Measurements from ENCODE around the gene RGS3.
"Not testable (repeated sequence)": the region's sequence is repeated elsewhere in the genome, so short reads cannot be mapped to it uniquely, and the experiment has no call there.

The RGS3 gene

DNA sequence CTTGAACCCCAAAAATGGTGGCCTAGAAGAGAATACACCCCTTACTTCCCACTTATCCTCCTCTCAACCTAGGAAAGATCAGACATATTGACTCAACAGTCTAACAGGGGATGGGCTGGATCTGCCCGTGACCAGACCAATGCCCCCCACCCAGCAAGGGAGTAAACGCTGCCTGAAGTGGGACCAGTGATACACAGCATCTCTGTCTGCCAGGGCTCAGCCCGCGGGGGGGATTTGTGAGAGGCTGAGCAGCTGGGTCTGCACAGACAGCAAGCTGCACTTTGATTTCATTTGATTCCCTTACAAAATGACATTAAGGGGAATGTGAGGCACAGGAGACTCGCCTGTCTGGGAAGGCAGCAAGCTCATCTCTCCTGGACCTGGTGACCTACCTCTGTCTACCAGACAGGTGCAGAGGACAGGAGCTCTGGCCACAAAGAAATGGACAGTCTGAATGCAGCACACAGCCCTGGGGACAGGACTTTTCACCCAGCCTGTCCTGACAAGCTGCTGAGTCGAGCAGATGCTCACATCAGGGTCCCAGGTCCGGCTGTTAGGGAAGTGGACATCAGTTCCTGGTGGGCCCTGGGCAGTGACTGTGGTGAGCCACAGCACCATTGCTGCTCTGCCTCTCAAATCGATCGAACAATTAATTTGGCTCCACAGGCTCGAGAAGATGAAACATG is 79.9 kb downstream of the RGS3 start:
- in situ Hi-C loops (cut with HindIII; ENCODE audit: low sequenced_read_pairs) = no loop called here

DNA sequence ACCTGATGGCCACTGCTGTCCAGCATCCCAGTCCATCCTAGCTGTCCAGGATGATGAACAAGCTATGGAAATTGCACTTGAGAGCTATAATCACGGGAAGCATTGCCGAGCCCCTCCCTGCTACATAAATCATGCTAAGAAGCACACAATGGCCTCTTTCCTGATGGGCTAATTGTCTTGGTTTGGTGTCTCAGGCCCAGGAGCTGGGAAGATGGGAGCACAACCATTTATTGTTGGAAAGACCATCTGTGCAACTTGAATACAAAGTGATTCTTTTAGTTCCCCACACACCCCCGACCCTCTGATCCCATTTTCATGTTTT is 80.4 kb downstream of the RGS3 start:
- in situ Hi-C loops (cut with HindIII; ENCODE audit: low sequenced_read_pairs) = no loop called here

DNA sequence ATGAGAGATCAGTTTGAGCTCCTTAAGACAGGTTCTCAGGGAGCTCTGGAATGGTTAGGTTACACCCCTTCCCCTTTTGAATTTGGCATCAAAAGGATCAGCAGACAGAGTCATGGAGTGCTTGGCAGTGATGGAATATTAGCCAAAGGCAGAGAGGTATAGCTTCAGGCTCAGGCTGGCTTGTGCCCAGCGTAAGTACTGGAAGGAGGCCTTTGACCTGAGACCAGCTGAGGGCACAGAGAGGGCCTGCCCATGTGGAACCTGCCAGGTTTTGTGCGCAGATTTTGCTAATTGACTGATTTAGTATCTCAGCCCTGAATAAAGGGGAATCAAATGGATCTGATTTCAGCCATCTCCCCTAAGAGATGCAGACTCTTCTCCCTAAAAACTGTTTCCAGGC is 81.5 kb downstream of the RGS3 start:
- in situ Hi-C loops (cut with HindIII; ENCODE audit: low sequenced_read_pairs) = no loop called here

DNA sequence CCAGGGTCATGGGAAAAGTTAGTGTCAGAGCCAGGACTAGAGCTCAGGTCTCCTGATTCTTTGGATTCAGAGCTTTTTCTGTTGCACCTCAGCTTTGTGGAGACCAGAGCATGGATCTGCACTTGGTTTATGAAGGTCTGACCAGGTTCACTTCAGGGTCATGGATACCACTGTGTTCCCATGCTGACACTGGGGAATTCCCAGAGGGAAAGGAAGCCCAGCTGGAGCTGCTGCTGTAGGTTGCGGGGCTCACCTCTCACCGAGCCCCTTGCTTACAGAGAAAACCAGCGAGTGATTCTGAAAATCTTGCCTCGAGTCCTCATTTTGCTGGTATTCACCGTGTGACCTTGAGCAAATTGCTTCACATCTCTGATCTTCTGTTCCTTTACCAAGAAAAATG is 83.0 kb downstream of the RGS3 start:
- in situ Hi-C loops (cut with HindIII; ENCODE audit: low sequenced_read_pairs) = no loop called here

DNA sequence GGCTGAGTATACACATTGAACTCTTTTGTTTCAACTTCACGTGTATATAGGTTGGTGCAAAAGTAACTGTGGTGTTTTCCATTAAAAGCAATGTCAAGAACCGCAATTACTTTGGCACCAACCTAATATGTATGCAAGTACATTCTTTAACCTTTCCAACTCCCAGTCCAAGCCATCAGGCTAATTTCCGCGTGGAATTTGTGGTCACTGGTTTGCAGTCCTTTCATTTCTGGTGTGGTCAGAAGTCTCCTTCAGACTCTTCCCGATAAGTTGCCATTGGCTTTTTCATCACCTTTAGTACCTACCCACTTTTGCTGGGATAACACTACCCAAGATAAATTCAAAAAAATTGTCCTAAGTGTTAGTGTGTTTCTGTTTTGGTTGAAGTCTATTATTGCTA is 84.0 kb downstream of the RGS3 start:
- in situ Hi-C loops (cut with HindIII; ENCODE audit: low sequenced_read_pairs) = no loop called here

DNA sequence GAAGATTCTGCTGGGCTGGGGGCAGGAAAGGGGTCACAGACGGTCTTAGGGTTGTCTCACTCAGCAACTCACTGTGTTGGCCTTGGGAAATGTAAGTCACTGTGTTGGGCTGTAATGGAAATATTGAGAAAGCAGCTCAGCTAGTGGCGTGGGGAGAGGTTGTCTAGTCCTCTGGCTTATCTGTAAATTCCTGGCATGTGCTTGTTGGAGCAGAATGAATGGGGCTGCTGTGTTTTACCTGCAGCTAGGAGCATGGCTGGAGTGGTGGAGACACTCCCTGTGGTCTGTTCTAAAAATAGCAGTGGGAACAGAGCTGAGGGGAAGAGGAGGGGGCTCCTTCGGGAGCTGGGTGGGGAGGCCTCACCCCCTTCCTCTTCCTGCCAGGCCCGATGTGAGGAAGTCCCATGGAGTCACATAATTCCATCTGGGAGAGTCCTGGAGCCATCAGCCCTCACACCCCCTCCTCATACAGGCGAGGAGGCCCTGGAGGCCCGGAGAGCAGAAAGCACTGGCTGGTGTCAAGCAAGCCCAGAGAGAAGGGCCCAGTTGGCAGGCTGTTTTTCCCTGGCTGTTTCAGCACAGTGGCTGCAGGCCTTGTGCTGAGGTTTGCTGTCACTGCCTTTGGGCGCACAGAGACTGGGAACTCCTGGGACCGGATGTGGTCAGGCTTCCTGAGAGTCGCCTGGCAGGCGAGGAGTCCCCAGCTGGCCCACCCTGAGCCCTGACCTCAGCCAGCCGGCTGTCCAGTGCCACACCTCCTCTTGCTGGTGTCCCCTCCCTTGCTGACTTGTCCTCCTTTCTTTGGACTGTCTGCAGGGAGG is 84.9 kb downstream of the RGS3 start:
- in situ Hi-C loops (cut with HindIII; ENCODE audit: low sequenced_read_pairs) = no loop called here

DNA sequence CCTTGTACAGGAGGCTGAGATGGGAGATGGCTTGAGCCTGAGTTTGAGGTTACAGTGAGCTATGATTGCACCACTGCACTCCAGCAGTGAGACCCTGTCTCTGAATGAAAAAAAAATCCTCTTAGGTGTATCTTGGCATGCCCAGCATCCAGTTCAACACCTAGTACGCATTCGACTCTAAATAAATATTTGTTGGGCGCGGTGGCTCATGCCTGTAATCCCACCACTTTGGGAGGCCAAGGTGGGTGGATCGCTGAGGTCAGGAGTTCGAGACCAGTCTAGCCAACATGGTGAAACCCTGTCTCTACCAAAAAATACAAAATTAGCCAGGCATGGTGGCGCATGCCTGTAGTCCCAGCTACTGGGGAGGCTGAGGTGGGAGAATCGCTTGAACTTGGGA is 86.4 kb downstream of the RGS3 start:
- in situ Hi-C loops (cut with HindIII; ENCODE audit: low sequenced_read_pairs) = not testable (repeated sequence)

DNA sequence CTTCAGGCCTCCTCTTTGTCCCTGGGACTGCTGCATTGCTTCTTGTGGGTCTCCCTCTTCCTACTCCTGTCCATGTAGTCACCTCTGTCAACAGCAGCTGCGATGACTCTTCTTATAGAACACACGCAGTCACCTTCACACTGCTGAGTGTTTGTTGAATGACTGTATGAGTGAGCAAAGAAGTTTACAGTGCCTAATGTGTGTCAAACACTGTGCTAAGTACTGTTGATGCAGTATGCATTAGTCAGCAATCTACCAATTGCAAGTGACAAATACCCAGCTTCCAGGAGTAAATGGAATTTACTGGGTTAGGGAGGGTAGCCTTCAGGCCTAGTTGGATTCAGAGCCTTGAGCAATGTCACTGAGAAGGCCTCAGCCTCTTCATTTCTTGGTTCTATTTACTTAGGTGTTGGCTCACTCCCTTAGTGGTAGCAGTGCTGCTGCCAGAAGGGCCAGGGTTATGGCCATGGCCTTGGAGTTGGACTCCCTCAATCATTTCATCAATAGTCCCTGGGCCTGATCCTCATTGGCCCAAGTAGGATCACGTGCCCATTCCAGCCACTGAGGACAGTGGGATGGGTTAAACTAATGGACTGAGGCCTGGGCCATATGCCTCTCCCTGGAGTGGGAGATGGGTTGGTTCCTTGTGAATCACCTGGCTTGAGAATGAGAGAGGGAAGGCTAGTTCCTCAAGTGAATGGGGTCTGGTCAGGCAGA is 93.5 kb downstream of the RGS3 start:
- in situ Hi-C loops (cut with HindIII; ENCODE audit: low sequenced_read_pairs) = no loop called here

DNA sequence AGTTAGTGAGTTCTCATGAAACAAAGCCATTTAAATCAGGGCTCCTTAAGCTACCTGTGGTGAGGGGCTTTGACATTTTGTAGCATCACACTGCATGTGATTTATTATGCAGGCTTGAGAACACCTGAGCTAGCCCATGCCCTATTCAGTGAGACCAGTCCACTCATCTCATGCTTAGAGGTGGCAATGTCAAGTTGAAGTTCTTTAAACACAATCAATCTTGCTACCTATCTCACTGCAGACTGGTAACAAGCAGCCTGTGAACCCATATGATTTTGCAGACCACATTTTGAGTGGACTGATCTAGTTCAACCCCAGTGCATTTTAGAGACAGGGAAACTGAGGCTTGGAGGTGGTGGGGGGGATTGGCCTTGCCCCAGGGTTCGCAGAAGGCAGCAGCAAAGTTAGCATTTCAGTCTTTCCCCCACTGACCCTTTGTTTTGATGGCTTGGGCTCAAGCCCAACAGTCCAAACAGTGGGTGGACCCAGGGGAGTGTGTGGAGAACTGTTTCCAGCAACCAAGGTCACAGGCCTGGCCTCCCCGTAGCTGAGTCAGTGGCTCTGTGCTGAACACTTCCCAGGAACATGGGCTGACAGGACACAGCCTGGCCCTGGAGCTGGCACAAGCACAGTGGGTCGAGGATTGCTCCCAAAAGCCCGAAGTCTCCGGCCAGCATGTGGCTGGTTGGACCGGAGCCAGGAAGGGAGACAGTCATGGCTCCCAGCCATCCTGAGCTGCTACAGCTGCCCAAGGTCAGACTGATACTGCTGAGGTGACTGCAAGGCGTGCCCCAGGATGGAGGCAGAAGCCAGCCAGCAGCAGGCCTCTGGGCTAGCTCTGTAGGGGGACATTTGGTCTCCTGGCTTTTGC is 95.3 kb downstream of the RGS3 start:
- in situ Hi-C loops (cut with HindIII; ENCODE audit: low sequenced_read_pairs) = no loop called here

DNA sequence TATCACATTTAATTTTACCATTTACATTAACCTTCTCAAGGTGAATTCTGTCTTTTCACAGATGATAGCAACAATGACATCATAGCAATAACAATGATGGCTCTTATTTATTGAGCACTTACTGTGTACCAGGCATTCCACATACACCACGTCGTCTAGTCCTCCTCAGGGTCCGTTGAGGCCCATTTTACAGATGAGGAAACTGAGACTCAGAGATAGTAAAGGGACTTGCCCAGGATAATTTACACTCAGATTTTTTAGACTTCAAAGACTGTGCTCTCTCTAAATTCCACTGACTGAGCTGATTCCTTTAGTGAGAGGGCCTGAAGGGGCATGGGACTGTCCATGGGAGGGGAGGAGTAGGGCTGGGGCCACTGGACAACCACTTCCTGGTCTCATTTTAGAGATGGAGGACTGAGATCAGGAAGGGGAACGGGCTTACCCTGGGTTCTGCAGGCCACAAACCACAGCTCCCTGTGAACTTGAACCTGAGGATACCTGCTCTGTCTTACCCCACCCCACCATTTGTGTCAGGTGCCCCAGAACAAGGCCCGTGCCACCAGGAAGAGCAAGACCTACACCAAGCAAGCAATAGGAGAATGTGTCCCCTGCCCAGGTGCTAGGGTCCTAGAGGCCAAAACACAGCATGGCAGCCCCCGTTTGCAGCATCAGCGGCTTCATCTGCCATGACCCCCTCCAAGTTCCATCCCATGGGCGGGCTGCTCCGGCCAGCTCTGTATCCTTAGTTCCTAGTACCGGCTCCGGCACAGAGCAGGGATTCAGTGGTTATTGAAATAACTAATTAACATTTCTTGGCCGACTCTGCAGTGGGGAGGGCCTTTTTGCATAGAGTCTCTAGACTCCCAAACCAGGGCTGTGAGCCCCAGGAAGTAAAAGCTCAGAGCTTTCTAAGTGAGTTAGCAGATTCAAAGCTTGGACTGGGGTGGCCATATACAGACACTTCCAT is 96.6 kb downstream of the RGS3 start:
- in situ Hi-C loops (cut with HindIII; ENCODE audit: low sequenced_read_pairs) = no loop called here

DNA sequence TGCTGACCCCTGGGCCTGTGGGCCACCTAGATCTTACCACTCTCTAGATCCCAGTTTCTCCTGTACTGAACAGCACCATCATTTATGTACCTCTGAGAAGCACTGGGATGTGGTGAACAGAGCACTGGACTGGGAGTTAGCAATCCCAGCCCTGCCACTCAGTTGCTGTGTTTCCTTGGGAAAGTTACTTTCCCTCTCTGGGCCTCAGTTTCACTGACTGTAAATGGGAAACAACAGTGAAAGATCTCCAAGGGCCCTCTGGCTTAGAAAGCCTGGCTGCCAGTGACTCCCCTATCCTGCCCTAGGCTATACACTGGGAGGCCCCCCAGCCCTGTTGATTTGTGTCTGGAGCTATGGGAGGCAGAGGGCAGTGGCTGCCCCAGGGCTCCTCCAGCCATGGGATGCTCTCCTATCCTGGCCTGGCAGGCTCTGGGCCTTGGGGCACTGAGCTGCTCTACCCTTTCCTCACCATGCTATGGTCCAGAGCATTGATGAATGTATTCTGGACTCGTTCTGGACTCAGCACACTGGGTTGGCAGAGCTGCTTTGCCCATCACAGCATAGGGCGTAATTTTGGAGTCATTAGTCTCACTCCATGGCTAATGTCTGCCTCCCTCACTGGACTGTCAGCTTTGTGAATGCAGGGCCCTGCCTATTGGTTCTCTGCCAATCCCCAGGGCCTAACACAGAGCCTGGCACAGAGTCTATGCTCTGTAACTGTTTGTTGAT is 99.3 kb downstream of the RGS3 start:
- in situ Hi-C loops (cut with HindIII; ENCODE audit: low sequenced_read_pairs) = no loop called here

DNA sequence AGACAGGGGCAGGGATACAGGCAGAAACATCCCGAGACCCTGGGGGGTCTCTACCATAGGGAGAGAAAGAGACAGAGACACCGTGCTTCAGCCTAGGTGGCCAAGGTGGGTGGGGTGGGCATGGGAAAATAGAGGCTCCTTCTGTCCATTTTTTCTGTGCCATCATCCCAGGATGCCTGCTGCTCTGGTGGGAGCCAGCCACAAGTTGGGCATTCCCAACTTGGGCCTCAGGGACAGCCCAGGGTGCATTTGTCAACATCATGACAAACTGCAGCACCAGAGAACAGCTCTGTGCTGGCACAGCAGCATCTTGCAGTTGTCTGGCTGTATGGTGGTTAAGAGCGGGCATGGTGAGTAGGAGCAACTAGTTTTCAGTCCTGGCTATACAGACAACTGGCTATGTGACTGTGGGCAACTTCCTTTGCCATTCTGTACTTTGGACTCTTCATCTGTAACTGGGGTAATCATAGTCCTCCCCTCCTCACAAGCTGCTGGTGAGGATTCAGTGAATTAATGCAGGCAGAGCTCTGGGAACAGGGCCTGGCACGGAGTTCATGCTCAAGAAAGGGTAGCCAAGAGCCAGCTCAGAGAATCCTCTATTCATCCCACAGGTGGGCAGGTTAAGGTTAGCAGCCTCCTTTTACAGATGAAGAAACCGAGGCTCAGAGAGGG is 100.4 kb downstream of the RGS3 start:
- in situ Hi-C loops (cut with HindIII; ENCODE audit: low sequenced_read_pairs) = no loop called here

DNA sequence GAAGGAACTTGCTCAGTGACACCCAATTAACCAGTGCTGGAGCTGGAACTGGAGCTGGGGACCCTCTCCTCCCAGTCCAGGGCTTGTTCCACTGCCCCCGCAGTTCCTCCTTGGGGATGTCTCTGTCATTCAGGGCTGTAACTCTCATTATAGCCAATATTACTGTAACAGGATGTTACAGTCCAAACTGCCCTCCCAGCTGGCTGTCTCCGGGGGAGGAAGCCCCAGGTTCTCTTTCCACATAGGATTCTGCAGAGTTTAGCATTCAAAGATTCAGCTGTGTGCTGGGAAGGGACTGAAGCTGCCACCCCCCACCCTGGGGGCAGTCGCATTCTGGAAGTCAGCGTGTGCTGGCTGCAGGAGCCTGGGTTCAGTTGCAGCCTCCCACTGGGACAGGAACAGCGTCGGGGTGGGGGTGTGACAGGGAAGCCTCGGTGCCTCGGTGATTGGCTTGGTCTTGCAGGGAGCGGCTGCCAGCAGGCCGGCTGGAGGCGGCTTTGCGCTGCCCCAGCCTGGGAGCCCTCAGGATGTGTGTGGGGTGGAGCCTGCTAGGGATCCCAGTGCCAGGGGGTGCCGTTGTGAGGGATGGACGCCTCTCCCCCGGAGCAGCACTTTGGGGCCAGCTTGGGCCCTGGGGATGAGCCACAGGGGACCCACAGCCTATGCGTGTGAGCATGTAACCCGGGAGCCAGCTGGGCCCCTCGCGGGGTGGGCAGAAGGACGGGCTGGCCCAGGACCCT is 101.1 kb downstream of the RGS3 start:
- in situ Hi-C loops (cut with HindIII; ENCODE audit: low sequenced_read_pairs) = no loop called here

DNA sequence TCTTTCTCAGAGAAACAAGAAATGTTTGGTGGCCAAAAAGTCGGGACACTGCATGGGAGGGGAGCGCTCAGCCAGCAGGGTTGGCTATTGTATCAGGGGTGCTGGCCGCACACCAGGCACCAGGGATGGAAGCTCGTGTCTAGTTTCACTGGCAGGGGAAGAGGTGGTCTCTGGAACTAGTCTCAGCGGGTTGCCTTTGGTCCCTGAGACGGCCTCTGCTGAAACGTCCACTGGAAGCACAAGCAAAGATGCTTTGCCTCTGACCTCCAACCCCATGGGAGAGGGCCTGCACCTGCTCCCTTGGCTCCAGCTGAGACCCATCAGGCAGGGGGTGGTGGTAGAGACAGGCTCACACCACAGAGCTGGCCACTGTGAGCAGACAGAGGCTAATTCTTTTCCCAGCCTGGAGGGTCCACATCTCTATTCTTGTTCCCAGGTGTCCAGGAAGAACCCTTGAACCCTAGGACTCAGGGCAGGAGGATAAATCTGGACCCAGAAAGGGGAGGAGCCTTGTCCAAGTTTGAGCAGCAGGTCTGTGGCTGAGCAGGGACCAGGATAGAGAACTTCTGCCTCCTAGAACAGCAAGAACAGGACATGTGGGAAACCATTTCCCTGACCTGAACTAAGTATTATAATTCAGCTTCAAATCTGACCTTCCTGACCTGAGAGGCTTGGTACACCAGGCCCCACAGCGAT is 102.6 kb downstream of the RGS3 start:
- in situ Hi-C loops (cut with HindIII; ENCODE audit: low sequenced_read_pairs) = no loop called here

DNA sequence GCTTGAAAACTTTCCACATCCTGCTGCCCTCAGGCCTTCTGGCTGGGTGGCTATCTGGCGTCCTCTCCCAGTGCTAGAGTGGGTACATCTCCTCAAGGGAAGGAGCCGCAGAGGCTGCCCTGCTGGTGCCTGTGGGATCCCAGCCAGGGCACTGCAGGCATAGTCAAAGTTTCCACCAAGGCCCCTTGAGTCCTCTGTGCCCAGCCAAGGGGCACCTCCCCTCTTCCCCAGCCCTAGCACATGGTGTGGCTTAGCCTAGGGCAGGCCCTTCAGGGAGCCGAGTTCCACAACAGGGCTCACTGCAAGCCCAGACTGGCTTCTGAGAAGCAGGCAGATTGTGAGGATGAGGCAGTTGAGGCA is 103.2 kb downstream of the RGS3 start:
- in situ Hi-C loops (cut with HindIII; ENCODE audit: low sequenced_read_pairs) = no loop called here

DNA sequence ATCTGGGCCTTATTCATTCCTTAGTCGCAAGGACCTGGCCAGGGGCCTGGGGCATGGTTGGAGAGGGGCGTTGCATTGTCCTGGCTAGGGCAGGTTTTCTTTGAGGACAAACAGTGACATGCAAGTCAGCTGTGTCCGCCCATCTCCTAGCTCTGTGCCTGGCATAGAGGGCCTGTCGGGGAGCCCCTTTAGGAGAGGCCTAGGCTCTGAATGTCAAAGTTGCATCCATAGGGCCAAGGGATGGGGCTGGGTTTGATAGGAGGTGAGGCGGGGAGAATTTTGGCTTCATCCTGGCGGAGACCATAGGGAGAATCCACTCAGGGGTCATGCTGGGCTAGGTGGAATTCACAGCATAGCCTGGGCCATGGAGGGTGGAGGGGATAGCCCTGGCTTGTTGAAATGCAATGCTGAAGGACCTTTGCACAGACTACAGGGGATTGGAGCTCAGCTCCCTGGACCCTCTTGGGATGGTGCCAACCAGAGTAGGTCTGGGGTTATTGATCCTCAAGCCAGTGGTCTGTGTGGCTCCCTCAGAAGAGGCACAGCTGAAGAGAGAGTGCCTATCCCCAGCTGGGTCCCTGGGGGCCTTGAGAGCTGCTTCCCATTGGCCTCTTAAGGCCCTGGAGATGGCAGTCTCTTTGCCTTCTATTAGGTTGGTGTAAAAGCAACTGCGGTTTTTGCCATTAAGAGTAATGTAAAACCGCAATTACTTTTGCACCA is 104.0 kb downstream of the RGS3 start:
- in situ Hi-C loops (cut with HindIII; ENCODE audit: low sequenced_read_pairs) = no loop called here

DNA sequence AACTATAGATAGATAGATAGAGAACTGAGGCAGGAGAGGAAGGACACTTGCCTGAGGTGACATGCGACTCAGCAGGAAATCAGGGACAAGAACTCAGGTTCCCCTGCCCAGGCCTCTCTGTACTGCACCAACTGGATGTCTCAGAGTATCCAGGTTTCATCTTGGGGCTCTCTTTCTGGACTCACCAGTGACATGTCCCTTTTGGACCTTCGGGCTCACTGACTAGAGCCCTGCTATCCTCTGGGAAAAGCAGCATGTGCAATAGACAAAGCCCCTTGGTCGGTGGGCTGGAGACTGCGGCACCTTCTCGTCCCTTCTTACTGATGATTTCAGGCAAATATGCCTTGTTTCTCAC is 104.5 kb downstream of the RGS3 start:
- in situ Hi-C loops (cut with HindIII; ENCODE audit: low sequenced_read_pairs) = no loop called here
